NCI-H187 treated with DMSO at 0.1 percent for 48 hours (cell line): ENCODE results near the gene FAM72D.
"Not testable (repeated sequence)": the region's sequence is repeated elsewhere in the genome, so short reads cannot be mapped to it uniquely, and the experiment has no call there.

ENCODE experiments used
- DNase-seq: peaks from one replicate; lab custom pipeline; 2025; lab: John Stamatoyannopoulos, UW

Gene FAM72D

GRCh38 chr1:145095284-145096057, at the start of gene FAM72D, which contains the start of gene SRGAP2B:
TSS of gene FAM72D (plus strand) at chr1:145095974. CDS start at chr1:145096848, 874 bp downstream.
TSS of gene SRGAP2B (minus strand) at chr1:145095328. CDS start at chr1:145092901, 2,427 bp downstream.
- DNase-seq = not testable (repeated sequence)

GRCh38 chr1:145047553-145047952, 48.2 kb upstream of the FAM72D start:
- DNase-seq = not testable (repeated sequence)

DNA sequence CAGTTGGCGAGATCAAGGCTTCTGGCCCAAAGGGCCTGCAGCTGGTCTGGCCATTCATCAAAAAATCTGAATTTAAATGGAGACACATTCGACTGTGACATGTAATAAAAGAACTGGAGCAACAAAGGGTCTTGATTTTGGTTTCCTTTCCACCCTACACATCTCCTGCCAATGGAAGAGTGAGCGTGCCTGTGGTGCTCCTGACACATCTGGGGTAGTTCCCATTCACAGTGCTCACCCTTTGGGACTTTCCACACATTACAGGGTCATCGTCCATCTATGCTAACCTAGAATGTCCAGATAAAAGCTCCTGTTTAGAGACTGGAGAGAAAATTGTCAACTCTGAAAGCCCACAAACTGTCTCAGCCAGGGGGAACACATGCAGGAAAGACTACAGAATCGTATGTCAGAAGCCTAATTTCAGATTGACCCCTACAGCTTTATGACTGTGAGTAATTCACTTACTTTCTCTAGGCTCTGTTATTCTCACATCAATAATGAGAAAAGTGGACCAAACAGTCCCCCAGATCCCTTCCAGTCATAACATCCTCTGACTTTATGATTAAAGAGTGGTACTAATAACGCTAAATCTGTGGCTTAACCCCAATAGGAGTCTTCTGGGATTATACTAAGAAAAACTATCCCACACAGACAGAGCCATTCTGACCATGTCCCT, 47.5 kb upstream of the FAM72D start:
- DNase-seq = not testable (repeated sequence)

DNA sequence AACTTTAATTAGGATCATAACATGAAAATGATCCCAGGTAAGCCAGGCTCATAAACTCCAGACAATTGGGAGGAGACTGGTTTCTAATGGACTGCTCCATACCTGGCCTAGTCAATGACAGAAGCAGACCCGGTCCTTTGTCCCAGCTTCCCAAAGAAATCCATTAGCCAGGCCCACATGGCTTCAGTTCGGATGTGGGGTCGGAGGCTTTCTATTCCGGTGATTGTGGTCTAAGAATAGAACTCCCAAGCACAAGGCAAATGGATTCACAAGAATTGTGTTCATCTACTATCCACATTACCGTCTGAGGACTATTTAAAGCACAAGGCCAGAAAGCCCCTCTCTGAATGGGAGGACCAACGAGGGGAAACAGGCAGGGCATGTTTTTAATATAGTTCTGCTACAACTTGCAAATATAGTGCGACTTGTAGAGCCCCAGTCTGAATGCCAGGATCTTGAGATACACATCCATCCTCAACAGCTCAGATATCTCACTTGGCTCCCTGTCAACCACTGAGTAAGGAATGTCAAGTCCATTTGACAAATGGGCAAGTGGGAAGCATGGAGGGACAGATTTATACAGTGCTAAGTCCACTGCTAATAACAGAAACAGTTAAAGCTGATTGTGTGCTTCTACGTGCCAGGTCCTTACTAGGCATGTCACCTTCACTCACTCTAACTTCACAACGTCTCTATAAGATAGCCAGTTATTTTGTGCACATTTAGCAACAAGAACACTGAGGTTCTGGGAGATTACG, 43.6 kb upstream of the FAM72D start:
- not testable (repeated sequence) for DNase-seq

GRCh38 chr1:145053428-145053827, 42.3 kb upstream of the FAM72D start:
- DNase-seq = not testable (repeated sequence)

DNA sequence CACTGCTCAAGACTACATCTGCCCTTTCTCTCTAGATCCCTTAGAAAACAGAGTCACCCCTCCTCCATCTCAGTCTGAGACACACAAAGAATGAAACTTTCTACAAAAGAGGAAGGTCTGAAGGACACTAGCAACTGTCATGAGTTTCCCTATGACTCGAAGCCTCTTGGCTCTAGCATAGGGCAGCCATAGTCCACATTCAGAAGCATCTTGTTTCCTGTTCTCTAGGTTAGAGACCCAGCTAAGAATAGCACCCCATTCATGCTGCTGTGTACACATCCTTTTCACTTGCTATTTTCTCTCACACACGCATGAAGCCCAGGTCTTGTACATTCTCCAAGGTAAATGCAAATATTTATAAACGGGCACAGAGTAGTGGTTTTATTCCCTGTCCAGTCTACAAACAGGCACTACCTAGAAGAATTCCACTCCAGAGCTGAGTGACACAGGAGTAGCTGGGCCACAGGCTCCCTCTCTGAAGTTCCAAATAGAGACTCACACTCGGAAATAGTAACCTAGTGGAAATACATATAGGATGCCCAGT, 40.5 kb upstream of the FAM72D start:
- DNase-seq = not testable (repeated sequence)

DNA sequence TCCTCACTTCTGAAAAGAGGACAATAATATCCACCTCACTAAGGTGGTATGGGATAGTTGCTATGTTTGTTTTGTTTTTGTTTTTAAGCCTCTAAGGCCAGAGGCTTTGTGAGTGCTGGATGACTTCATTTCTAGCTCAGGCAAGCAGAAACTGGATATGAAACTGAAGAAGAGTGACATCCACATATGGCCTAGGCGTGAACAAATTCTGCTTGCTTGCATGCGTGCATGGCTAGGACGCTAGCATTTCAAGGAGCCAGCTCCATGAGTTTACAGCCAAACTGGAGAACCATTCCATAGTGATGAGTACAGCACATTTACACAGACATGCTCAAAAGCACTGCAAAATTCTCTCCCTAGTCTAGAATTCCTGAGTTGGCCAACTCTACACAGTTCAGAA, 37.6 kb upstream of the FAM72D start:
- not testable (repeated sequence) for DNase-seq

DNA sequence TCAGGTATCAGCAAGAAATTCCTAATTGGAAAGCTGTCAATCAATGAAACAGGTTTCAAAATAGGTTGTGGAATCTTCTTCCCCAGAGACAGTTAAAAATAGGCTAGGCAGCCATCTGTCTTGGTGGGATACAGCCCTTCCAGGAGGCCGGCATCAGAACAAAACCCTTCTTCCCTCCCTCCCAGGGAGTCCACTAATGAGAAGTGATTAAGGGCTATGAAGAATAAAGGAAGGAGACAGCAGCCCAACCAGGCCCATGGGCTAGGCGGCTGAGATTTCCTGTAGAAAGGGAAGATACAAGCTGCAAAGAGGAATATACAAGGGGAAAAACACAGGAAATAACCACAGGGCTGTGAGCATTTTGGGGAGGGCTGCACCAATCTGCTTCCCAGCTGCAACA, 32.5 kb upstream of the FAM72D start:
- not testable (repeated sequence) for DNase-seq

GRCh38 chr1:145063941-145064648, 31.7 kb upstream of the FAM72D start:
- not testable (repeated sequence) for DNase-seq

DNA sequence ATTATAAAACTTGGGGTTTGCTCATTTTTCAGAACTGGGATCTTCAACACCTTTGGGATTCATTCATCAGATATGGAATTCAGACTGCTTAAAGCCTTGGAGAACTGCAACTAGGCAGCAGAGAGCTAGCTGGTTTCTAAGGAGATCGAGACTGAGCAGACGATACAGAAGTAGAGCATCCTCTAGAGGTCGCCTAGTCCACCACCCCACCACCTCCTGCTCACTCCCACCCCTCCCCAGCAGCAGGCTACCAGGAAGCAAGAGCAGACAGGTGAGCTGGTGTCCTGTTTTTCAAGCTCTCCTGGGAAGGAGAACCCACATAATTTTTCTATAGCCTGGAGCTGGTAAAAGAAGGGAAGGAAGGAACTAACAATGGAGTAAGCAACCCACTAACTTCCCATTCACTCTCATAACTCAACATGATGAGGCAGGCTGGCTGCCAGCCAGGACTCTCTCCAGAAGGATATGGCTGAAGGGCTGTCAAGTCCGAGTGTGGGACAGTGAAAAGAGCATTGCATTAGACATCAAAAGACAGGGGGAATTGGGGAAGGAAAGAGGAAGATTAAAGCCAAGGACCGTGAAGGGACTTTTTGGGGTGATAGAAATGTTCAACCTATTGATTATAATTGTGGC, 30.5 kb upstream of the FAM72D start:
- not testable (repeated sequence) for DNase-seq

DNA sequence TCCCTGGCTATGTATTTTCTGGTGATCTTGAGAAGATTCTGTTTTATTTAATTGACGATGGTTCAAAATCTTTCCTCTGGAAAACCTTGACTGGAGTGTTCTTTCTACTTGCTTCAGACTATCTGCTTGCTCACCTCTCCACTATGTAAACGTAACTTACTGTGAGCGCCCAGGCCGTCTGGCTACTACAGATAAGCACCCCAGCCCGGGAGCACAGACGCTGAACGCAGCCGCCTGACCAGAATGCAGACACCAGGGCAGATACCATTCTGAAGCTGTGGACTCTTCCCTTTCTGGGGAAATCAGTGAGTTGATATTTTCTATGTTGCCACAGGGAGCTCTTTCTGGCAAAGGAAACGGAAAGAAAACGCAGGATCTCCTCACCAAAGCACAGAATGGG, 29.3 kb upstream of the FAM72D start:
- not testable (repeated sequence) for DNase-seq

GRCh38 chr1:145071569-145071968, 24.2 kb upstream of the FAM72D start:
- DNase-seq = not testable (repeated sequence)

DNA sequence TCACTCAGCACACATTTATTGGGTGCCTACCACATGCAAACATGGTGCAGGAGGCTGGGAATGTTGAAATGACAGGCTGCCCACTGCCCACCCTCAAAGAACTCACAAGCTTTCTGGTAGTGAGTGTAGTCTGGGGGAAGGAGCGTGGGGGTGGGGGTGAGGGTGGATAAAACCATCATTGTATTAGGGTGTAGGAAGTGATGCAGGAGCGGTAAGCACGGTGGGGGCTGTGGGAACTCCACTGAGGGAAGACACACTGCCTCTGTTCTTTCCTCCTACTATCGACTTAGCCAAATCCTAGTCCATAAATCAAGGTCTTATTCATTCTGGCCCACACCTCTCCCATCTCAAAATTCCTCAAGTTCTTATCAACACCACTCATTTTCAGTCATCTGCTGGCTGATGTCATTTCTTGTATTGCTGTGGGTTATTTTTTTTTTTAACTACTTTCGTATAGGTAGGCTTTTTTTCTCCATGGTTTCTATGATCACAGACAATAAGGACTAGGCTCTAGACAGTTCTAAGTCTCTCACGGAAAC, 21.7 kb upstream of the FAM72D start:
- DNase-seq = not testable (repeated sequence)

DNA sequence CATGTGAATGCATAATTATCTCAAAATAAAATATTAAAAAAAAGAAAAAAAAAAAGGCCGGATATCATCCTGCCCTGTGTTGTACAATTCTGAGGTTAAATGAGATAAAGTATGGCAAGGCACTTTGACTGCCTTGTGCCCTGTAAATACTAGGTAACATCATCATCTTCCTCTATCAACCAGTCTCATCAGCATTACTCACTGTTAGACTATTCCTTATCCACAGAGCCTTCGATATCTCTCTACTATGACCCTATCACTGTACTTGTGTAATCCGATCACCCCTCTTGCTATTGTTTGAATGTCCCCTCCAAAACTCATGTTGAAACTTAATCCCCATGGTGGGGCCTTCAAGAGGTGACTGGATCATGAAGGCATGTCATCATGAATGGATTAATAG, 18.9 kb upstream of the FAM72D start:
- DNase-seq = not testable (repeated sequence)

DNA sequence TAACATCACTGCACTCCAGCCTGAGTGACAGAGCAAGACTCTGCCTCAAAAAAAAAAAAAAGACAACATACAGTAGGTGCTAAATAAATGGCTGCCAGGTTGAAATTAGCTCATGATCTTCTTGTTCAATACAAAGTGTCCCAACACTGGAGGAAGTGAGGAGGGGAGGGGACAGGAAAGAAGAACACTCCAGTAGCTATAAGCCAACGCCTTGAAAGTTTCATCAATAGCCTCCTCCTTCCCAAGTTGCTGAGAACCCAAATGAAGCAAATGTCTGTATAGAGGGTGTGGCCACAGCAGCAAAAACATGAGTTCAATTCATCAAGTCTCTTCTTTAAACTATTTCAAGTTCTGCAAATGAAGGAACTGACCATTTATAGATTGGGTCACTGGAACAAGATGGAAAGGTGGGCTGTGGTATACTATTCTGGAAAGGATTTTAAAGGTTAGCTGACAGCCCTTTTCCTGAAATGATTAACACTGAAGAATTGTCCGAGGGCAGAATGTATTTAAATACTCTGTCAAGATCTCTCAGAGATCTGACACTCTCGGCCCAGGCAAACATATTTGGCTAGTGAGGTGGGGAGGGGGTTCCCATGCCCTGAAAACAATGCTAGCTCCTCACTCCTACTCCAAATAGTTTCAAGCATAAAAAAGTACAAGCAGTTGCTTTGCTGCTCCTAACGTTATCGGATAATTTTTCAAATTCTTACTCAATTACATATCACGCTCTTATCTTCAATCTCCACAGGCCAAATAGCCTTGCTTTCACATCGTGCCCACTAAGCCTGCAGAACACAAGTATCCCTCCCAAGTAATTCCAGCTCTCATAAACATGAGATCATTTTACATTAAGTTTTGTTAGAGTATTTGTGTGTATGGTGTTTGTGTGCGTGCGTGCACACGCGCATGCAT, 17.6 kb upstream of the FAM72D start:
- DNase-seq = not testable (repeated sequence)

GRCh38 chr1:145078787-145079370, 16.9 kb upstream of the FAM72D start:
- DNase-seq = not testable (repeated sequence)

DNA sequence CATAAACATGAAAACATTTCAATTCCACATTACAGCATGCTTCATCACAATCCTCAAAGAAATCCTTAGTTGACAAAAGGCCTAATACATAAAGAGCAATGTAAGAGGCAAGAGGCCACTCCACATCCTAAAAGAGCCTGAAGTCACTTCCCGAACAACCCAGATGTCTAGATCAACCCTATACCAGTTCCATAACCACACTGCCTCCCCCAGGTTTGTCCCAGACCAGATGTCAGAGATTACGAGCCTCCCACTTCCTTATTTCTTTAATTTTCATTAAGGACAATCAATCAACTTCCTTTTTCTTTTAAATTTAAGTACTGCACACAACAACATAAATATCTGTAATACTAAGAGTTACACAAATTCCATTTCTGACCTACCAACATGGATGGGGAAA, 16.0 kb upstream of the FAM72D start:
- not testable (repeated sequence) for DNase-seq

DNA sequence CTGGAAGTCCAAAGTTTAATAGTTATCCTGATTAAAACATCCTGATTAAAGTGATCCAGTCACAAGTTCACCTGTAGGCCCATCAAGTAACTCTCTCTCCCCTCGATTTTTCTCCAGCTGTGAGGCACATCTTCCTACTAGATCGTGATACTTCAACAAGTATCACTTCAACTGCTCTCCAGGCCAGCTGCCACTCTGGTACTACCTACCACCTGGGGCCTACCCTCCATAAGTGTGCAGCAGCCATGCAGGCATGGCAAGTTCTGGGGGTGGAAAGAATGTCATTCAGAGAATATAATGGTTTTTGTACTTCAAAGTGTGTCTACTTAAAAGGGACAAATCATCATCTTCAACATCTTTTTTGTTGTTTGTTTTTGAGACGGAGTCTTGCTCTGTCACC, 15.6 kb upstream of the FAM72D start:
- not testable (repeated sequence) for DNase-seq
